Right atrium auricular region (tissue), 2 donors: ENCODE measurements around the gene RANBP3. TPM values are rescaled to one million over a fixed set of nuclear protein-coding genes. Genes with fewer than 3 reads are reported as not detected.

Experiments
- DNase-seq: peaks from one replicate; pipeline ENCODE4 v3.0.0-alpha.2; 2019; ENCODE audit warnings: low spot score
- H3K27ac ChIP-seq, 2 donors: fragments of 200-600 bp; sonication (generic); 1 replicate in 1 of 2; 2 replicates in 1 of 2; pipeline ENCODE4 v1.5.1; 2016 to 2019
- H3K27me3 ChIP-seq, 2 donors: fragments of 200-600 bp; sonication (generic); one replicate each; pipeline versions ENCODE4 v1.5.1 to v1.6.0; 2017 to 2019
- H3K36me3 ChIP-seq: fragments of 200-600 bp; sonication (generic); one replicate; pipeline ENCODE4 v1.5.1; 2016
- H3K4me1 ChIP-seq, 2 donors: fragments of 200-600 bp; sonication (generic); one replicate each; pipeline versions ENCODE4 v1.5.1 to v1.6.0; 2017 to 2019
- H3K4me3 ChIP-seq, 2 donors: fragments of 200-600 bp; sonication (generic); 1 replicate in 1 of 2; 2 replicates in 1 of 2; pipeline ENCODE4 v1.5.1; 2017 to 2019; ENCODE audit warnings: mild to moderate bottlenecking in 1 of 2, moderate library complexity in 1 of 2
- H3K9me3 ChIP-seq, 2 donors: fragments of 200-600 bp; sonication (generic); one replicate each; pipeline ENCODE4 v1.5.1; 2019
- total RNA-seq, 2 donors: library from RNA; depleted of rRNA; stranded (reverse); fragments of >200 nt; gene quantifications; one replicate each; pipeline ENCODE4 v1.1.0, GENCODE V29; 2016
- TF ChIP-seq, protein P1 (sequence below), 2 donors: fragments of 200-600 bp; sonication (generic); IDR thresholded peaks; one replicate each; pipeline ENCODE4 v1.5.1; 2019; ENCODE audit warnings: antibody characterized with exemption in 2 of 2

The RANBP3 gene
- total RNA-seq, 2 donors from 2014 or later, result 53.6 to 54.7 TPM

DNA sequence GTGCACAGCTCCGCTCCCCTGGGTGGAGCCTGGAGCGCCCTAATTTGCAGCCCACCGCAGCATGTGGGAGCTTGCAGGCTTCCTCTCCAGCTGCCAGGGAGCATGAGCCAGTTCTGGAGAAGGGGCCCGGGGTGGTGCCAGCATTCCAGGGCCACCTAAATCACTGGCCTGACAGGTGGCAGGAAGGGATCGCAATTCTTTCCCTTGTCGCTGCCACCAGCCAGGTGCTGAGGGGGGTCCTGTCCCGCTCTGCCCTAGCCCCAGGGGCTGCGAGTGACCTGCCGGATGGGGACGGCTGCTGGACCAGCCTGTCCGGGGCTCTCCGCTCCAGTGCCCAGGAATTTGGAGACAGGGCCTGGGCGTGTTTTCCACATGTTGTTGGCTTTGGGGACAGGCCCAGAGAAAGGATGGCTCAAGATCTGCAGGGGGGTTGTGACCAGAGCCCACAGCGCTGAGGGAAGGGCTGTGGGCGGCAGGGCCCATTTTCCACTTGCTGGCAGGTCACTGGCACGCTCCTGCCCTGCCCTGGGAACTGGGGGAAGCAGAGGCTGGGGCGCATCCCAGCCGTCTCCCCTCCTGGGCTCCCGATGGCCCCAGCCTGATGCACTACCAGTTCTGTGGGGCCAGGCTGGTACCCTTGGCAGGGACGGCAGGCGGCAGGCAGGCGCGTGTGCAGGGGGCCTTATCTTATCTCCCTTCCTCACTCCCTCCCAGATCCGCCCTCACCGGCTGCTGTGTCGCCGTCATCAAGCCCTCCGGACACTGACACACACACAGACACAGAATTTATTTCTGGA is 83.8 kb downstream of the RANBP3 start:
- peak; percentile 75 for DNase-seq
- Histone ChIP-seq H3K27ac (peak overlapping the region; percentile 86 to 94), H3K9me3 (no peaks in the 10 kb centered on the region), H3K4me1 (peaks cover 0 to 55% of the 10 kb centered on the region in 2 donors), H3K36me3 (peaks cover 21% of the 10 kb centered on the region), H3K4me3 (no peak overlapping the region), H3K27me3 (no peaks in the 10 kb centered on the region)
- TF ChIP-seq, protein P1, sequence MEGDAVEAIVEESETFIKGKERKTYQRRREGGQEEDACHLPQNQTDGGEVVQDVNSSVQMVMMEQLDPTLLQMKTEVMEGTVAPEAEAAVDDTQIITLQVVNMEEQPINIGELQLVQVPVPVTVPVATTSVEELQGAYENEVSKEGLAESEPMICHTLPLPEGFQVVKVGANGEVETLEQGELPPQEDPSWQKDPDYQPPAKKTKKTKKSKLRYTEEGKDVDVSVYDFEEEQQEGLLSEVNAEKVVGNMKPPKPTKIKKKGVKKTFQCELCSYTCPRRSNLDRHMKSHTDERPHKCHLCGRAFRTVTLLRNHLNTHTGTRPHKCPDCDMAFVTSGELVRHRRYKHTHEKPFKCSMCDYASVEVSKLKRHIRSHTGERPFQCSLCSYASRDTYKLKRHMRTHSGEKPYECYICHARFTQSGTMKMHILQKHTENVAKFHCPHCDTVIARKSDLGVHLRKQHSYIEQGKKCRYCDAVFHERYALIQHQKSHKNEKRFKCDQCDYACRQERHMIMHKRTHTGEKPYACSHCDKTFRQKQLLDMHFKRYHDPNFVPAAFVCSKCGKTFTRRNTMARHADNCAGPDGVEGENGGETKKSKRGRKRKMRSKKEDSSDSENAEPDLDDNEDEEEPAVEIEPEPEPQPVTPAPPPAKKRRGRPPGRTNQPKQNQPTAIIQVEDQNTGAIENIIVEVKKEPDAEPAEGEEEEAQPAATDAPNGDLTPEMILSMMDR (IDR thresholded peaks at IDR 0.05), result no peak

DNA sequence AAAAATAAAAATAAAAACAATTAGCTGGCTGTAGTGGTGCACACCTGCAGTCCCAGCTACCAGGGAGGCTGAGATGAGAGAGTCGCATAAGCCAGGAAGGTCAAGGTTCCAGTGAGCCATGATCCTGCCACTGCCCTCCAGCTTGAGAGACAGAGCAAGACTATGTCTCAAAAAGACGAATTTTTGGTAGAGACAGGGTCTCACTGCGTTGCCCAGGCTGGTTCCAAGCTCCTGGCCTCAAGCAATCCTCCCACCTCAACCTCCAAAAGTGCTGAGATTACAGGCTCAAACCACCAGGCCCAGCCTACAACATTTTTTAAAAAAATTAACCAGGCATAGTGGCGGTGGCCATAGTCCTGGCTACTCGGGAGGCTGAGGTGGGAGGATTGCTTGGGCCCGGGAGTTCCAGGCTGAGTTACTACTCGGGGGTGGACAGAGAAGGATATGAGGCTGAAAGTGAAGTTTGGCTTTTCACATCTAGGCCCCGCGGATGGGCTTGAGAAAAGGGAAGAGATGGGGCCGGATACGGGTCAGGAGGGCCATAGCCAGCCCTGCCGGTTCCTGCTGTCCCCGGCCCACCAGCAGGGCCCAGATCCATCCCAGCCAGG is 84.5 kb downstream of the RANBP3 start:
- Histone ChIP-seq H3K27me3 (no peaks in the 10 kb centered on the region), H3K4me1 (peaks cover 0 to 55% of the 10 kb centered on the region in 2 donors), H3K27ac (peak overlapping the region; percentile 86 to 94), H3K9me3 (no peaks in the 10 kb centered on the region), H3K4me3 (no peak overlapping the region), H3K36me3 (peaks cover 21% of the 10 kb centered on the region)
- TF ChIP-seq, protein P1 (IDR thresholded peaks at IDR 0.05), result no peak
- no peak for DNase-seq

DNA sequence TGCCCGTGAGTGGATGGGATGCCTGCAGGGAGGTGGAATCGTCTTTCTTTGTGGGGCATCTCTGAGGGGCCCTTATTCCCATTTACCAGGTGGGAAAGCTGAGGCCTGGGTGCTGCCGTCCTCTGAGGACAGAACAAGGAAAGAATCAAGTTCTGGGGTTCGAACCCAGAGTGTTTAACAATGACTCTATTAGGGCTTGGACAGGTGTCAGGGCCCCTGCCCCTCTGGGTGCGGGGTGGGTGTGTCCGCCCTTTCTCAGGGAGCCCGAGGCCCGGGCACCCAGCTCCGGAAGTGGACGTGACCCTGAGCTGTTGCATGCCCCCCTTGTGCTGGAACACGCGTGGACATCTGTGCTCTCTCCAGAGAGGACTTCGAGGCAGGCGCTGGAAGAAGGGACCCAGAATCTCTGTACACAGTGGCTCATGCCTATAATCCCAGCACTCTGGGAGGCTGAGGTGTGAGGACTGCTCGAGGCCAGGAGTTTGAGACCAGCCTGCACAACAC is 85.1 kb downstream of the RANBP3 start:
- H3K36me3 ChIP-seq, result peaks cover 21% of the 10 kb centered on the region
- no peaks in the 10 kb centered on the region for H3K27me3 ChIP-seq
- H3K4me3 ChIP-seq, result no peak overlapping the region
- H3K9me3 ChIP-seq, result no peaks in the 10 kb centered on the region
- H3K4me1 ChIP-seq, result peaks cover 0 to 51% of the 10 kb centered on the region in 2 donors
- peak overlapping the region; percentile 86 to 94 for H3K27ac ChIP-seq
- DNase-seq, result no peak
- TF ChIP-seq, protein P1 (IDR thresholded peaks at IDR 0.05), result peak in 1 of 2 donors; percentile 9

DNA sequence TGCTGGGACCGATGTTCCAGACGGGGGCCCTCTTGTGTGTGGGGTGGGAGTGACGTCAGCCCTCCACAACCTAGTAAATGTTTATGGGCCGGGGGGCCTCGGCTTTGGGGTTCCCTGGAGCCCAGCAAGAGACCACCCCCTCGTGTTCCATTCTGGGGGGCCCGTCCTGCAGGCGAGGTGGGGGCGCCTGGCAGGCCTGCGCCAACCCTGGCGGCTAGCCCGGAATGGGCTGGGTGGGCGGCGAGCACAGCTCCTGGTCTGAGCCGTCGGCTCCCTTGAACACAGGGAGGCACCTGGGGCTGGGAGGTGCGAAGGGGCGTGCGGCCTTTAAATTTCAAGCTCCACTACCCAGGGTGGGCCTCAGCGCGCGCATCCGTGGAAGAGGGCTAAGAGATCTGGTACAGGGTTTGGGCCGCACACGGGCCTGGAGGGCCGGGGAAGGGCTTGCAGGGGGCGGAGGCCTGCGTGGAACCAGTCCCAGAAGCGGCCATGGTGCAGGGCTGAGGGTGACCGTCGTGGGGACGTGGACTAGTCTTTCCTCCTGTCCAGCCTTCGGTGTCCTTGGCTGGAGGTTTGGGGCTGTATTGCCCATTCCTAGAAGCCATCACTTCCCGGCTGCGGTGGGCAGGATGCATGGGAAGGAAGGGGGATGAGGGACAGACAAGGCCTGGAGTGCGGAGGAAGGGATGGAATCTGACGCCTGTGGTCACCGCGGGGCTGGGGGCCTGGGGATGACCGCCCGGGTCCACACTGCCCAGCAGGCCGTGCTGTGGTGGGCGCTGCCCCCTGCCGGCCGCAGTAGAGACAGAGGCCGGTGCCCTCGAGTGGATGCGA is 85.8 kb downstream of the RANBP3 start:
- H3K27ac ChIP-seq, result peak overlapping the region; percentile 86 to 94
- TF ChIP-seq, protein P1 (IDR thresholded peaks at IDR 0.05), result peak; percentile 49 to 73
- H3K4me1 ChIP-seq, result peaks cover 0 to 44% of the 10 kb centered on the region in 2 donors
- H3K27me3 ChIP-seq, result no peaks in the 10 kb centered on the region
- H3K9me3 ChIP-seq, result no peaks in the 10 kb centered on the region
- H3K36me3 ChIP-seq, result peaks cover 21% of the 10 kb centered on the region
- no peak for DNase-seq
- H3K4me3 ChIP-seq, result no peak overlapping the region

DNA sequence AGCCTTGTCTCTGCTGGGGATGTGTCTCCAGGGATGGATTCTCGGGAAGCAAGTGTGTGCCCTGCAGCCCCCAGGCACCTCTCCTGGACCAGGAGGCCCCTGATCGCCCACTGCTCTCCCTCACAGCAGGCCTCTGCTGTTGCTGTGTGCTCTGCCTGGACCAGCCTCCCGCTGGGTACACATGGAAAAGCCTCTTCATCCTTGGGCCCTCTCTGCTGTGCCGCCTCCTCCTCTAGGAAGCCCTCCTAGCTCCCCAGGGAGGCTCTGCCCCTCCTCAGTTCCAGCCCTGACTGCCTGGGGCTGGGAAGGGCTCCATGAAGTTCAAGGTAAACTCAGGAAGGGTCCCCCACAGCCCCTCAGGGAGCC is 86.4 kb downstream of the RANBP3 start:
- Histone ChIP-seq H3K4me3 (no peak overlapping the region), H3K27ac (no peak overlapping the region), H3K27me3 (no peaks in the 10 kb centered on the region), H3K36me3 (peaks cover 16% of the 10 kb centered on the region), H3K4me1 (peaks cover 0 to 42% of the 10 kb centered on the region in 2 donors), H3K9me3 (no peaks in the 10 kb centered on the region)
- TF ChIP-seq, protein P1 (IDR thresholded peaks at IDR 0.05), result no peak
- no peak for DNase-seq
